ENCODE results near the gene ACSL4.
"Not testable (repeated sequence)": the region's sequence is repeated elsewhere in the genome, so short reads cannot be mapped to it uniquely, and the experiment has no call there.

The ACSL4 gene

DNA sequence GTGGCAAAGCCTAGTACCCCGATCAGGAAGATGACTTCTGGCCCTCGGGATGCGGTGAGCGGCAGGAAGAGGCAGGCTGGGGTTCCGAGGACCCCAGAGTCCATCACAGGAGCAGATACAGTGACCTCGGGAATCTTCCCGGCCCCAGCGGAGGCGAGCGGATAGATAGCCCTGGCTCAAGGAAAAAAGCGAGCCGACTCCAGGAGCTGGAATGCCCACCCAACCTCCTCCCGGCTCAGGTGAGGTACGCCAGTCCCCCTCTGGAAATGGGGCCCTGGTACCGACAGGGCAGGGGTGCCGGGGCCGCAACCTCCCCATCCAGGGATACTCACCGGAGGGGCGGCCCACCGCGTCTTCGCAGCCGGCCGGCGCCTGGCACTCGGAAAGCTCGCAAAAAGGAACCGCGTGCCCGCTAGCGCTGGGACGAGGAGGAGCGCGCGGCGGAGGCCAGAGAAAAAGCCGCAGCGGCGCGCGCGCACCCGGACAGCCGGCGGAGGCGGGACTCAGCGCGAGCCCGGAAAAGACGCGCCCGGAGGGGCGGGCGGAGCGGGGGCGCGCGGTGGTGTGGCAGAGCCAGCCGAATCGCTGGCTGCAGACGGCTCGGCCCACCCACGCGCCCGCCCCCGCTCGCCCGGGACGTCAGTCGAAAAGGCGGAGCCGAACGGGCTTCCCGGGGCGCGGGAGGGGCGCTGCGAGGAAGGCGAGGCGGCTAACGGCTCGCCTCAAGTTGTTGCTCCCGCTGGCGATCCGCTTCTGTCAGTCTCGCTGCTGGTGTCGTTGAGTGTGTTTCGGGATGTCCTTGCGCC lies at the start of gene ACSL4:
Gene ACSL4 (minus strand): TSS at position 451 of the 806 bp plus-strand sequence. CDS start 49,894 bp downstream, outside the sequence.
- DNase-seq, result peak; percentile 83

DNA sequence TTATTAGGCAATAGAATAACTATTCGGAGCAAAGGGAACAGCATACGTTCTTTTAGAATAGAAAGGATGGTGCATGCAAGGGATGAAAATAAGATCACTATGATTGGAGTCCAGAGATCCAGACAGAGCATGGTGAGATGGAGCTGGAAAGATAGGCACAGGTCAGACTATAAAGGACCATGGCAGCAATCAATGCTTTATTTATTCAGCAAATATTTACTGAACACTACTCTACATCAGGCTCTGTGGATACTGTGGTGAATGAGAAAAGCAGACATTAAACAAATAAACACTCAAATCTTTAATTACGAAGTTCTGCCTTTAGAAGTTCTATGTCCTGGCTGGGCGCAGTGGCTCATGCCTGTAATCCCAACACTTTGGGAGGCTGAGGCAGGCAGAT lies 44.7 kb upstream of the ACSL4 start:
- no peak for DNase-seq

DNA sequence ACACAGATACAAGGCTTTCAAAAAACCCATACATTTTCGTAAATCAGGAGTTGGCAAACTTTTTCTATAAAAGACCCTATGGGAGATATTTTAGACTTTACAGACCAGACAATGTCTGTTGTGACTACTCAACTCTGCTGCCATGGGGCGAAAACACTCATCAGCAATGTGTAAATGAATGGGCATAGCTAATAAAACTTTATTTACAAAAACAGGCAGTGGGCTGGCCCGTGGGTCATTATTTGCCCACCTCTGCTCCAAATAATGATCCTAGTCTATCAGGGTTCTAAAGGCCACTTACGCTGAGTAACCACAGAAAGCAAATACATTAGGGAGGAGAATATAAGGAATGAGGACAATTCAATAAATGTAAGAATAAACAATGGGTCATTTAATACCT lies 43.9 kb upstream of the ACSL4 start:
- no peak for DNase-seq

DNA sequence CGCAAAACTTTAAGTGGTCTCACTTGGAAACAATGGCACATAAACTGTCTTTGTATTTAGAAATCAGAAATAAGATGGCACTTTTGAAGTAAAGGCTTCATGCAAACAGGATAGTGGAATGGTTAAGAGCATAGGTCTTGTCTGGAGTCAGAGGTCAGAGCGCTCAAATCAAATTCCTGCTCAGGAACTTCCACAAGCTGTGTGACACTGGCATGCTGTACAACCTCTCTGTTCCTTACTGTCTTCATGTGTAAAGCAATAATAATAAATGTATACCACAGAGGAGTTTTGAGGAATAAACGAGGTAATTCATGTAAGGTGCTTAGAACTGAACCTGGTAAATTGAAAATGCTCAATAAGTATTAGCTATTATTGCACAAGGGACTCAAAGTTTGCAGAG lies 43.4 kb upstream of the ACSL4 start:
- no peak for DNase-seq

DNA sequence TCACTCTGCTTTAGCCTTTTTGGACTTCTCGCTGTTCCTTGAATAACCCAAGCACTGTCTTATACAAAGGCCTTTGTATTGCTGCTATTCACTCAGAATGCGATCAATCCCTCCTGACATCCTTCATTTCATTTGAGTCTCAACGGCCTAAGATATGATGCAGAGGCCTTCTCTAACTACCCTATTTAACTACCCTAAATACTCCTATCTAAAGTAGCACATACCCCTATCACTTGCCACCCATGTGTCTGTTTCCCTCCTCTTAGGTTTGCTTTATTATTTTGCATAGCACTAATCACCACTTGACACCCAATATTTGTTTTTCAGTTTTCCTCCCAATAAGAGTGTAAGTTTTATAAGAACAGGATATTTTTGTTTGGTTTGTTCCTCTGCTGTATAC lies 42.3 kb upstream of the ACSL4 start:
- no peak for DNase-seq

DNA sequence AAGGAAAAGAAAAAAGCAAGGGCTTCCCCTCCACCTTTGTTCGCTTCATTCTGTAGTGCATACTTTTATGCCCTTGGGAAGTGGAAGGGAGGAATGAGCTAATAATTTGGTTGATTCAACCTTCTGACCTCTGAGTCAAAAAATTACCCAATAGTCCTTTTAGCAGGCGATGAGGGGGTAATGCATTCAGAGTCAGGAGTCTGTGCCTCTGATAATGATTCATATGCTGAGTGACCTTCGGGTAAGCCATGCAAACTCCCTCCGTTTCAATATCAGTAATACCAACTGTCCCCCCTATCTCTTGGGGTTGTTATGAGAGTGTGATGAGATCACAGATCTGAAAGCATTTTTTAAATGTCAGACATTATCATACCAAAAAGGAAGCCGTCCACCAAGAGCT lies 41.6 kb upstream of the ACSL4 start:
- DNase-seq, result no peak

DNA sequence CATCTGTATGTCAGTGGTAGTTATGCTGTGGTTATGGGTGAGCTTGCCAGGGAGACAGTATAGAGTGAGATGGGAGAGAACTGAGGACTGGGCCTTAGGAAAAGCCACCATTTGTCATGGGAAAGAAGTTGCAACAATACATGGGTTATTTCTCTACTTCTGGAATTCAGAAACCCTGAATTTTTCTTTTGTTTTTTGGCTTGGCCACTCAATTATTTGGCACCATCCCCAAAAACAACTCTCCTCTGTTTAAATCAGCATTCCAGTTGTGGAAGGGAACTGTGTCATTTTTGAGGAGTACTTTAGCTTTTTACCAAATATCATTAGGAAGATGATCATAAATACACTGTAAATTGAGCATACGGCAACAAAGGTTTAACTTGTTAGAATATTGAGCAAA lies 41.1 kb upstream of the ACSL4 start:
- no peak for DNase-seq

DNA sequence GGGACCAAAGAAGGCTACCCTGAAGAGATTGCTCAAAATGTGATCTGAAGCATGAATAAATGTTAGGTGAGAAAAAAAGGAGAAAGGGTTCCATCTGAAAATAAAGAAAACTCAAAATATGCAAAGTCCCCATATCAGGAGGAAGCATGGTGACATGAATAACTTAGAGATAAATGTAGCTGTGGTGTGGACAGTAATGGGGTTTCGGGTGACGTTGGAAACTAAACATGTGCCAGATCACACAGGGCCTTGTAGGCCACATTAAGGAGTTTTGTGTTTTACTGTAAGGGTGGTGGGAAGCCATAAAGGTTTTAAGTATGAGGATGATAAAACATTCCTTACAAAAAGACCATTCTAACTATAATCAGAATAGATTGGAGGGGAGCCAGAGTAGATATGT lies 40.3 kb upstream of the ACSL4 start:
- DNase-seq, result no peak

DNA sequence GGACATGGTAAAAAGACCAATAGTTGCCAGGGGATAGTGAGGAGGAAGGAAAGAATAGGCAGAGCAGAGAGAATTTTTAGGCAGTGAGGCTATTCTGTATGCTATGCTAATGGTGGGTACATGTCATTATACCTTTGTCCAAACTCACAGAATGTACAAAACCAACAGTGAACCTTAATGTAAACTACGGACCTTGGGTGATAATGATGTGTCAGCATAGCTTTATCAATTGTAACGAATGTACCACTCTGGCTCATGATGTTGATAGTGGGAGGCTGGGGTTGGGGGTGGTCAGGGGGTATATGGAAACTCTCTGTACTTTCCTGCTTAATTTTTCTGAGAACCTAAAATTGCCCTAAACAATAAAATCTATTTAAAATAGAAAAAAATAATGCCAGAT lies 37.7 kb upstream of the ACSL4 start:
- no peak for DNase-seq

DNA sequence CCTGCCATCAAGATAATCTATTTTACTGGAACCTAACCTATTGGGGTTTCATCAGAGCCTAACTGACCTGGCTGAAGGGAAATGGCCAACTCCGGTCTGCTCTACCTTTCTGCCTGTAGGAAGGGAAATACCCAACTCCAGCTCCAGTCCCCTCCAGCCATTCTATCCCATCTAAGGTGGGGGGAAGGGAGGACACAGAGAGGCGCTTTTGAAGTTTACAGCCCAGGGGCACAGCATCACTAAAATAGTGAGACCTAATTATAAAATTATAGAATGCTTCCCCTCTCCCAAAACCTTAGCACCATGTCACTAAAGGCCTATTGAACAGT lies 27.8 kb upstream of the ACSL4 start:
- no peak for DNase-seq

DNA sequence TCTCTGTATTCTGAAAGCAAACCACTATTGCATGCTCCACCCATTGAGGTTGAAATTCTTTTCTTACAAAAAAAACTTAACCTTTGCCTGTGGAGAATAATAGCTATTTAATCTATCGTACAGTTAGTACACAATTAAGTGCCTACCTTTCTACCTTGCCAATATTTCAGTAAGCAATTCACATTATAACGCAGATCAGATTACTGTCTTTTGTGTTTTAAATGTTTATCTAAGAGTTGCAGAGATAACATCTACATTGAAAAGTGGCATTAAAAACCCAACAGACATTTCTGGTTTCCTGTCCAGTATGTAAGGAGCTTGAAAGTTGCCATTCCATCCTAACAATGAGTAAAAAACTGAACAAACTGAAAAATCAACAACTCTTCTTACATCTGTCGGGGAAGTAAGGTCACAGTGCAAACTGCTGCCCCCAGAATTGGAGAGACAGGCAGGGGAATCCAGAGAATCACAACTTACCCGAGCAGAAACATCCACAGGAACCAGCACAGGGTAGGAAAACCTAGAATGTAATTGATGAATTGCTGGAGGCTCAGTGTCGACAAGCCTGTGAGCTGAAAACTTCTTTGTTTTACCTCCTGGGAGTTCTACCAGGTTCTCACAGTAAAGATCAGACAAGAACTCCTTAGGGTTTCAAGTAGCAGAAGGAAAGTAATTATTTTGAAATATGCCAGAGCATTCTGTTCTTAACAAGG lies 27.3 kb upstream of the ACSL4 start:
- no peak for DNase-seq

DNA sequence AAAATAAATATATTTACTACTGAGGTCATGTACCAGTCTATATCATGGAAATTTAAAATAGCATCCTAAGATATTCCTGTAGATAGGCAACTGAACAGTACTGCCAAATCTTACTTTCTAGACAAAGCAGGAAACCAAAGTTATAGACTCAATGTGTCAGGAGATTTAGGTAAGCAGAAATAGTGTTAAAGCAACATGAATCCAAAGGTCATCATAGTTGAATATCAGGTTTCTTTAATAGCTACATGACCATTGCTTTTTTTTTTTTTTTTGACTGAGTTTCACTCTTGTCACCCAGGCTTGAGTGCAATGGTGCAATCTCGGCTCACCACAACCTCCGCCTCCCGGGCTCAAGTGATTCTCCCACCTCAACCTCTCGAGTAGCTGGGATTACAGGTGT lies 20.2 kb upstream of the ACSL4 start:
- DNase-seq, result no peak

DNA sequence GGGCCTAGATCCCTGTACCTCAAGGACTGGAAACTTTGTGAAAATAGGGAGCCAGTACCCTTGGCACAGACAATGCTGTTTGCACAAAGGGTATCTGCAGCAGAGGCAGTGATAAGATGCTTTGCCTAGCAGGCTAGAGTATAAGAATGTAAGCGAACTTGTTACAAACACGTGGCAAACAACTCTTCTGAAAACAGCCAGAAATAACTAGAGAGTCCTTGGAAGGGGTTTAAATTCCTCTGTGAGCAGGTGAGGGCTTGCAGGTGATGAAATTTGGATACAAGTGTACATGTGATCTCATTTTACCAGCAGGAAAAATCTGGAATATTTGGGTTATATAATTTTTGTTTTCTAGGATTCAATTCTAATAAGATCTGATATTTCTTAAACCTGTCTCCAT lies 18.6 kb upstream of the ACSL4 start:
- no peak for DNase-seq

DNA sequence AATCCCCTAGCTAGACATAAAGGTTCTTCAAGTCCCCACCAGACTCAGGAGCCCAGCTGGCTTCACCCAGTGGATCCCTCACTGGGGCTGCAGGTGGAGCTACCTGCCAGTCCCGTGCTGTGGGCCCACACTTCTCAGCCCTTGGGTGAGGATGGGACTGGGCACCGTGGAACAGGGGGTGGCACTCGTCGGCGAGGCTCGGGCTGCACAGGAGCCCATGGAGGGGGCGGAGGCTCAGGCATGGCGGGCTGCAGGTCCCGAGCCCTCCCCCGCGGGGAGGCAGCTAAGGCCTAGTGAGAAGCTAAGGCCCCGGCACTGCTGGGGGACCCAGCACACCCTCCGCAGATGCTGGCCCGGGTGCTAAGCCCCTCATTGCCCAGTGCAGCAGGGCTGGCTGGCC lies 16.1 kb upstream of the ACSL4 start:
- DNase-seq, result no peak

DNA sequence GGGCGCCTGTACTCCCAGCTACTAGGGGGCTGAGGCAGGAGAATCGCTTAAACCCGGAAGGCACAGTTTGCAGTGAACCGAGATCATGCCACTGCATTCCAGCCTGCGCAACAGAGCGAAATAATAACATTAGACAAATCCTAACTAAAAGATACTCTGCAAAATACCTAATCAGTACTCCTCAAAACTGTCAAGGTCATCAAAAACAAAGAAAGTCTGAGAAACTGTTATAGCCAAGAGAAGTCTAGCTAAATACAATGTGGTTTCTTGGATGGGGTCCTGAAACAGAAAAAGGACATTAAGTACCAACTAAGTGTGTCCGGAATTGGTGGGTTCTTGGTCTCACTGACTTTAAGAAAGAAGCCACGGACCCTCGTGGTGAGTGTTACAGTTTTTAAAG lies 14.6 kb upstream of the ACSL4 start:
- DNase-seq, result no peak

DNA sequence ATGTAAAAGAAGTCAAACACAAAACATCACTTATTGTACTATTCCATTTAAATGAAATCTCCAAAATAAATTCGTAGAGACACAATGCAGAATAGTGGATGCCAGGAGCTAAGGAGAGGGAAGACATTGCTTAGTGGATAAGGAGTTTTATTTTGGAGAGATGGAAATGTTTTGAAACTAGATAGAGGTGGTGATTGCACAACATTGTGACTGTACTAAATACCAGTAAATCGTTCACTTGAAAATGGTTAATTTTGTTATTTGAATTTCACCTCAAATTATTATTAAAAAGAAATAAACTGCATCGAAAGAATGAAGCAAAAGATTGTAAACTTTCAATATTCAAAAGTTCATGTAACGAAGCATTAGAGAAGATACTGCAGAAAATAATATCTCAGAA lies 9.7 kb upstream of the ACSL4 start:
- DNase-seq, result no peak

DNA sequence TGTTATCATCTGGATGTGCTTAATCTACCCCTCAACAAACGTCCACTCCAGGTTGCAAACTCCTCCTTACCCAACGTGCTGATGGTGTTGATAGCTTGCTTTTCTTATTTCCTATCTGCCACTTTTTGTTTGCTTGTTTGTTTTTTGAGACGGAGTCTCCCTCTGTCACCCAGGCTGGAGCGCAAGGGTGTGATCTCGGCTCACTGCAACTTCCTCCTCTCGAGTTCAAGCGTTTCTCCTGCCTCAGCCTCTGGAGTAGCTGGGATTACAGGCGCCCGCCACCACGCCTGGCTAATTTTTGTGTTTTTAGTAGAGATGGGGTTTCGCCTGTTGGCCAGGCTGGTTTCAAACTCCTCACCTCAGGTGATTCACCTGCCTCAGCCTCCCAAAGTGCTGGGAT lies 7.8 kb upstream of the ACSL4 start:
- not testable (repeated sequence) for DNase-seq

DNA sequence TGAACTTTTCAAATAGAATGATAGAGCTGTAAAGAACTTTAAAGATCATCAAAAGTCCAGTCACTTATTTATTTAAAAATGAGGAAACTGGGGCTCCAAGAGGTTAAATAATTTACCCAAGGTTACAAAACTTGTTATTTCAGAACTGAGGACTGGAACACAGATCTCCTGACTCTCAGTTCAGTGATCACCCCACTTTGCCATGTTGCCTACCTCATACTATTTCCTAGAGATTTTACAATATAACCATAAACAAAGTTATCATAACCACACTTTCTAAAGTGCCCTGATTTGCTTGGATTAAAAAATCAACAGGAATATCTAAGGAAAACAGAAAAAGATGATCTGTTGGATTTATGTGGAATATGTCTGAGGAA lies 7.4 kb upstream of the ACSL4 start:
- DNase-seq, result no peak

DNA sequence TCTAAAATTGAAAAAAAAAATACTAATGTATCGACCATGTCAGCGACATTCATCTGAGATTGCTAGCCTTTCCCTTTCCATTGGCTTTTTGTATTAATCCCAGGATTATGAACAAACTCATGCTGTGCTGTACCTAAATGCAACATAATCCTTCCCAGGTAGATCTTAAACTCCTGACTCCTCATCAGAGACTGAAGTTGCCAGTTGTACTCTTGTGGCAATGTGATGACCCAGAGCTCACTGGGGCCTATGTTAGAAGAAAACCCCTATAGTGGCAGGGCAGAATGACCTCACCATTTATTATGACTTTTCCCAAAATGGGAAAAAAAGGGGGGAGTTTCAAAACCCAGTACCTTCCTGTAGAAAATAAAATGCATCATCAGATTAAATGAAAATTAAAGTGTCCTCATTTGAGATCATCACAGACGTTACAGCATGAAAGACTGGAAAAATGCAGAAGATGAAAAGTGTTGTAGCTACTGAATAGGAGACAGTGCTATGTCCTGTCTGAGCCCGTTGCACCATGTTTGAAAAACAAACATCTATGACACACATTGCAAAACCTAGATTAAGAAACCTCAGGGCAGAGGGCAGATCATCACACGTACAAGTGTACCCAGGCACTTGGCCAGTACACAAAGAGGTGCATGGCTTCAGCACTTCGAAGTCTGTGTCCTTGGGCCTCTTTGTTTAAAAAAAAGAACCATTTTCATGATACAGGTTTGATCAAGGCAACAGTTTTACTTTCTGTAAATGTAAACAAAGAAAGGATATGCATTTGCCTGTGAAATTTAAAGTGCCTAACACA lies 6.8 kb upstream of the ACSL4 start:
- DNase-seq, result no peak

DNA sequence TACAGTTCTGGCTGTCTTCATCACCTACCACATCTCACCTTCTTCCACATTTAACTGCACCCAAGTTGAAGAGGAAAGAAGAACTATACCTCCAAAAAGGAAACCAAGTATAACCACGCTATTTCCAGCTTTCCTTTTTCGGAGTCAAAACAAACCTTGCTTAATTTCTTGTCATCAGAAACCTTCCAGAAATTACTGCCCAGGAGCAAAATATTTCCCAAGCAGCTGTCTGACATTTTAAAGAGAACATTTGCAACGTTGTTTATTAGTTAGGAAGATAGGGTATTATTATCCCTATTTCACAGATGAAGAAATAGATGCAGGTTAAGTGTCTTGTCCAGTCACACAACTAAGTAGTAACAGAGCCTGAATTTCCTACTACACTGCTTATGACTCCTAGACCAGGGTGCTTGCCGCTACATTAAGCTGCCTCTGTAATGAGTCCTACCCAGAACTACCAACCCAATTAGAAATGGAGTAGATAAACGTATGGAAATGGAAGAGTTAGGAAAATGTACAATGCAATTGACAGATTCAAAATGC lies 2.2 kb upstream of the ACSL4 start:
- DNase-seq, result no peak

DNA sequence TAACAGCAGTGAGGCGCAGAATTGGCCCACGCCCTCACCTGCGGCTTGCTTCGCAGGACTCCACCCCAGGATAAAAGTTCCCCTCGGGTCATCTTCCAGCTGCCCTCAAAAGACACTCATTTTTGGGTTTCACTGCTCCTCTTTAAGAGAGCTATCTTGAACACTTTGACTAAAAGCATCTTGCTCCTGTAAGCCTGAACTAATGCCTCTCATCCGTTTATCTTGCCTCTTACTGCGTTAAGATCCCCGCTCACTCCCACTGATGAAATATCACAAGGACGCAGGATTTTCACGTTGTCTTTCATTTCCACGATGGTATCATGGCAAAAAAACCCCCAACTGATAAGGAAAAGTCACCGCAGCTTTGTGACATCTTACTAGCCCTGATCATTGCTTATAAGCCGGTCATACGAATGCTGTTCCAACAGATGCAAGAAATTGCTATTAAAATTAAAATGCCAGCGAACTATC lies 591 bp upstream of the ACSL4 start:
- DNase-seq, result no peak

DNA sequence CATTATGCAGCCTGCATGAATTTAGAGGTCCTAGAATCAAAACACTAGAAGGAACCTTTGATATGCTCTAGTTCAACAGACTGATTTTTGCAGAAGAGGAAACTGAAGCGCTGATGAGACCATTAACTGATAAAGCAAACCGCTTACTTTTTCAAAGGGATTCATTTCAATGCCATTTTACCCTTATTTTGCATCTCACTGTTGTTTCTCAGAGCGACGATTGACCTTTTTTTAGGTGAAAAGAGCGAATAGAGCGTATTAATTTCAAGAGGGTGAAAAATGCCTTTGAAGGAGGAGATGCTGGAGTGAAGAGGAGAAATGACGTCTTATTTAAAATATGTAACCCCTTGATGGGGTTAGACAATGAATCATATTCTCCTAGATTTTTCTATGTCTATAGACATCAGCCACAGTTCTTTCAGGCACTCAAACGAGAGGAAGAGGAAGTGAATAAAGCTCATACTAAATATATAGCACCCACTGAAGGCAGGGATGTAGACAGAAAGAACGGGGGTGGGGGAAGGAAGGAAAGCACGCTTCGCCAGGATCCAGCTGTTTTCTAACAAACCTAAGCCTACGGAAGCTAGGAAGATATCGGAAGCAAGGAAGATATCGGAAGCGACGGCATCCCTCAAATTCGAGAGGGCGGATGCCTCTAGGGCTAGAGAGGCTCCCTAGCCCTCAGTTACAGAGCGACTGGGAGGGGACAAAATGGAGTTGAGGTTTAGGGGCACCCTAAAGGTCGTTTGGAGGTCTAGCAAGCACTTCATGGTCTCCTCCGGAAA lies 848 bp downstream of the ACSL4 start:
- no peak for DNase-seq

DNA sequence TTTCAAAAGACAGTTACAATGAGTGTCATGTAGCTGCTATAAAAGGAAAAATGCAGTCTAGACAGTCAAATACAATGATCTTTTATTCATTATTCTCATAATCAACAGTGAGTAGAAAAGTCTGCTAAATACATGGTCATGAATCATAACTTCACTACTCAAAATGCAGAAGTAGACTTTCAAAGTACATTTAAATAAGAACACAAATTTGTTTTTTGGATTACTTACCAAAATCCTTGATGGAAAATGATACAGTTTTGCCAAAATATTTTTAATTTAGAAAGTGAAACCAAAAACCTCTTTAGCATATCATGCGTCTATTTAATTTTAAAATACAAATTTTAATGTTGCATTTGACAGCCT lies 4.9 kb downstream of the ACSL4 start:
- DNase-seq, result no peak

Measured in GDM1 (cell line).